OCI-LY1 (cell line): ENCODE results near the gene TLR6.

Source experiments
- H2AFZ ChIP-seq: fragments of 200-600 bp; sonication (generic), shearing (Covaris generic); 2 replicates; pipeline ENCODE4 v1.6.0; 2014; ENCODE audit warnings: antibody characterized with exemption, mild to moderate bottlenecking, low read length
- H3F3A ChIP-seq: fragments of 200-600 bp; sonication (generic), shearing (Covaris generic); 2 replicates; pipeline ENCODE4 v1.6.0; 2014; ENCODE audit warnings: mild to moderate bottlenecking, antibody characterized with exemption, low read length, moderate library complexity; ENCODE audit not compliant: insufficient read depth
- H3K27ac ChIP-seq: fragments of 200-600 bp; sonication (generic); 2 replicates; pipeline ENCODE4 v1.5.1; 2014; ENCODE audit warnings: low read length, mixed run types, mild to moderate bottlenecking, low read depth; ENCODE audit not compliant: poor library complexity, severe bottlenecking
- H3K27me3 ChIP-seq: fragments of 200-600 bp; sonication (generic); 2 replicates; pipeline ENCODE4 v1.6.0; 2014; ENCODE audit warnings: antibody characterized with exemption, mild to moderate bottlenecking, low read length, moderate library complexity; ENCODE audit not compliant: insufficient read depth
- H3K36me3 ChIP-seq: fragments of 200-600 bp; sonication (generic); 2 replicates; pipeline ENCODE4 v1.6.1; 2014; ENCODE audit warnings: mild to moderate bottlenecking, antibody characterized with exemption, low read length, moderate library complexity, mixed read lengths; ENCODE audit not compliant: insufficient read depth
- H3K4me1 ChIP-seq: fragments of 200-600 bp; sonication (generic); 2 replicates; pipeline ENCODE4 v1.5.1; 2014; ENCODE audit warnings: mild to moderate bottlenecking, low read length, moderate library complexity; ENCODE audit not compliant: insufficient read depth, severe bottlenecking
- H3K4me2 ChIP-seq: fragments of 200-600 bp; sonication (generic), shearing (Covaris generic); 2 replicates; pipeline ENCODE4 v1.6.1; 2014; ENCODE audit warnings: low read length
- H3K4me3 ChIP-seq: fragments of 200-600 bp; sonication (generic); 2 replicates; pipeline ENCODE4 v1.5.1; 2014; ENCODE audit warnings: low read length, low read depth, mild to moderate bottlenecking, mixed read lengths; ENCODE audit not compliant: poor library complexity, severe bottlenecking
- H3K79me2 ChIP-seq: fragments of 200-600 bp; shearing (Covaris generic); 2 replicates; pipeline ENCODE4 v1.6.1; 2016; ENCODE audit warnings: mixed run types, low read length, mixed read lengths; ENCODE audit not compliant: insufficient read depth
- H3K9ac ChIP-seq: fragments of 200-600 bp; sonication (generic), shearing (Covaris generic); 2 replicates; pipeline ENCODE4 v1.6.1; 2014; ENCODE audit warnings: mild to moderate bottlenecking, low read length, mixed read lengths
- H3K9me2 ChIP-seq: fragments of 200-600 bp; sonication (generic), shearing (Covaris generic); 2 replicates; pipeline ENCODE4 v1.6.1; 2014; ENCODE audit warnings: low read depth, mild to moderate bottlenecking, low read length, mixed read lengths
- H3K9me3 ChIP-seq: fragments of 200-600 bp; shearing (Covaris generic); 2 replicates; pipeline ENCODE4 v1.6.1; 2014; ENCODE audit warnings: low read length, mixed read lengths
- H4K20me1 ChIP-seq: fragments of 200-600 bp; sonication (generic), shearing (Covaris generic); 2 replicates; pipeline ENCODE4 v1.6.0; 2016; ENCODE audit warnings: mild to moderate bottlenecking, low read length; ENCODE audit not compliant: insufficient read depth
- CTCF ChIP-seq: fragments of 200-600 bp; sonication (generic), shearing (Covaris generic); IDR thresholded peaks from 2 replicates; pipeline ENCODE4 v1.5.1; 2017; ENCODE audit warnings: mild to moderate bottlenecking, antibody characterized with exemption, low read length, moderate library complexity, mixed read lengths
- EZH2 ChIP-seq: fragments of 200-600 bp; sonication (generic), shearing (Covaris generic); IDR thresholded peaks from 2 replicates; pipeline ENCODE4 v1.8.0; 2017; ENCODE audit warnings: borderline replicate concordance, mixed run types, mild to moderate bottlenecking, antibody characterized with exemption, low read length, moderate library complexity, mixed read lengths

TLR6 gene

GRCh38 chr4:38803833-38804653, 52.6 kb downstream of the TLR6 start:
- peaks cover 48% of the 10 kb centered on the region for H3K36me3 ChIP-seq
- no peaks in the 10 kb centered on the region for H3K9me2 ChIP-seq
- H2AFZ ChIP-seq: no peak overlapping the region
- H3K4me1 ChIP-seq: peaks cover 29% of the 10 kb centered on the region
- peak overlapping the region; percentile 61 for H3K4me3 ChIP-seq
- peak overlapping the region; percentile 81 for H3K4me2 ChIP-seq
- H3K79me2 ChIP-seq: no peaks in the 10 kb centered on the region
- no peaks in the 10 kb centered on the region for H4K20me1 ChIP-seq
- H3K27ac ChIP-seq: peak overlapping the region; percentile 95
- peak overlapping the region; percentile 83 for H3K9ac ChIP-seq
- no peaks in the 10 kb centered on the region for H3F3A ChIP-seq
- H3K27me3 ChIP-seq: no peaks in the 10 kb centered on the region
- H3K9me3 ChIP-seq: peaks cover 27% of the 10 kb centered on the region
- no peak for TF ChIP-seq CTCF
- no peak for TF ChIP-seq EZH2

GRCh38 chr4:38802561-38803355, 53.9 kb downstream of the TLR6 start:
- no peaks in the 10 kb centered on the region for H4K20me1 ChIP-seq
- H3K9me3 ChIP-seq: peaks cover 34% of the 10 kb centered on the region
- peaks cover 29% of the 10 kb centered on the region for H3K4me1 ChIP-seq
- no peaks in the 10 kb centered on the region for H3K9me2 ChIP-seq
- no peak overlapping the region for H3K27ac ChIP-seq
- H3F3A ChIP-seq: no peaks in the 10 kb centered on the region
- peak overlapping the region; percentile 61 for H3K4me3 ChIP-seq
- H3K79me2 ChIP-seq: no peaks in the 10 kb centered on the region
- peaks cover 61% of the 10 kb centered on the region for H3K36me3 ChIP-seq
- no peaks in the 10 kb centered on the region for H3K27me3 ChIP-seq
- TF ChIP-seq CTCF (no peak), EZH2 (no peak)
- H3K4me2 ChIP-seq: no peak overlapping the region
- no peak overlapping the region for H3K9ac ChIP-seq
- H2AFZ ChIP-seq: no peak overlapping the region

GRCh38 chr4:38800961-38801450, 55.6 kb downstream of the TLR6 start:
- Histone ChIP-seq H3K9me3 (peaks cover 40% of the 10 kb centered on the region), H4K20me1 (no peaks in the 10 kb centered on the region), H2AFZ (no peak overlapping the region), H3F3A (no peaks in the 10 kb centered on the region), H3K4me3 (no peak overlapping the region), H3K36me3 (peaks cover 79% of the 10 kb centered on the region), H3K4me2 (no peak overlapping the region), H3K4me1 (peaks cover 26% of the 10 kb centered on the region), H3K27ac (no peak overlapping the region), H3K9ac (no peak overlapping the region), H3K9me2 (no peaks in the 10 kb centered on the region), H3K27me3 (no peaks in the 10 kb centered on the region), H3K79me2 (no peaks in the 10 kb centered on the region)
- TF ChIP-seq EZH2 (no peak), CTCF (no peak)
